NCI-H2107 treated with DMSO at 0.1 percent for 48 hours (cell line): Measurements from ENCODE around the gene NDUFV2.

Experiments
- DNase-seq: peaks from one replicate; lab custom pipeline; 2025; ENCODE audit not compliant: unreplicated experiment; lab: John Stamatoyannopoulos, UW

NDUFV2 gene

GRCh38 chr18:9115984-9116383, 13.5 kb downstream of the NDUFV2 start:
- DNase-seq, result no peak

GRCh38 chr18:9117980-9118841, 15.7 kb downstream of the NDUFV2 start:
- DNase-seq, result no peak

GRCh38 chr18:9120796-9121195, 18.3 kb downstream of the NDUFV2 start:
- DNase-seq, result no peak

- no peak for DNase-seq
These were observed 21.0 kb downstream of the NDUFV2 start for GRCh38 chr18:9123520-9123919.

- DNase-seq, result no peak
These were observed 22.3 kb downstream of the NDUFV2 start for GRCh38 chr18:9124824-9125223.

- no peak for DNase-seq
These were observed 23.8 kb downstream of the NDUFV2 start for GRCh38 chr18:9126337-9126736.

- DNase-seq, result no peak
These were observed 27.7 kb downstream of the NDUFV2 start for GRCh38 chr18:9130195-9130594.

GRCh38 chr18:9130806-9131205, 28.3 kb downstream of the NDUFV2 start:
- DNase-seq, result no peak

- DNase-seq, result no peak
These were observed 30.1 kb downstream of the NDUFV2 start for GRCh38 chr18:9132628-9133027.

GRCh38 chr18:9133225-9133624, 30.7 kb downstream of the NDUFV2 start:
- DNase-seq, result no peak

- no peak for DNase-seq
These were observed 32.8 kb downstream of the NDUFV2 start for GRCh38 chr18:9135081-9135911.

- peak; percentile 53 for DNase-seq
These were observed 33.4 kb downstream of the NDUFV2 start for GRCh38 chr18:9135912-9136314.

GRCh38 chr18:9136315-9137155, 34.0 kb downstream of the NDUFV2 start, which contains the start of gene ANKRD12:
TSS of gene ANKRD12 (plus strand) at chr18:9136781. CDS start at chr18:9182433, 45,652 bp downstream.
- peak; percentile 72 for DNase-seq

GRCh38 chr18:9137168-9138066, 34.9 kb downstream of the NDUFV2 start:
- no peak for DNase-seq

- DNase-seq, result no peak
These were observed 37.0 kb downstream of the NDUFV2 start for GRCh38 chr18:9139400-9140039.

GRCh38 chr18:9140381-9140780, 37.9 kb downstream of the NDUFV2 start:
- no peak for DNase-seq

GRCh38 chr18:9140984-9141383, 38.5 kb downstream of the NDUFV2 start:
- no peak for DNase-seq

- no peak for DNase-seq
These were observed 43.7 kb downstream of the NDUFV2 start for GRCh38 chr18:9146224-9146623.

- DNase-seq, result peak; percentile 10
These were observed 45.1 kb downstream of the NDUFV2 start for GRCh38 chr18:9147440-9148202.
